HG03139 (cell line): Measurements from ENCODE around the gene KRT36.

Experiments
- ATAC-seq: cut with Tn5 transposase; IDR thresholded peaks from one replicate; pipeline ENCODE4 v1.9.1; 2021; ENCODE audit not compliant: unreplicated experiment

KRT36 gene

GRCh38 chr17:41522301-41523224 is 32.9 kb upstream of the KRT36 start:
- no peak for ATAC-seq

DNA sequence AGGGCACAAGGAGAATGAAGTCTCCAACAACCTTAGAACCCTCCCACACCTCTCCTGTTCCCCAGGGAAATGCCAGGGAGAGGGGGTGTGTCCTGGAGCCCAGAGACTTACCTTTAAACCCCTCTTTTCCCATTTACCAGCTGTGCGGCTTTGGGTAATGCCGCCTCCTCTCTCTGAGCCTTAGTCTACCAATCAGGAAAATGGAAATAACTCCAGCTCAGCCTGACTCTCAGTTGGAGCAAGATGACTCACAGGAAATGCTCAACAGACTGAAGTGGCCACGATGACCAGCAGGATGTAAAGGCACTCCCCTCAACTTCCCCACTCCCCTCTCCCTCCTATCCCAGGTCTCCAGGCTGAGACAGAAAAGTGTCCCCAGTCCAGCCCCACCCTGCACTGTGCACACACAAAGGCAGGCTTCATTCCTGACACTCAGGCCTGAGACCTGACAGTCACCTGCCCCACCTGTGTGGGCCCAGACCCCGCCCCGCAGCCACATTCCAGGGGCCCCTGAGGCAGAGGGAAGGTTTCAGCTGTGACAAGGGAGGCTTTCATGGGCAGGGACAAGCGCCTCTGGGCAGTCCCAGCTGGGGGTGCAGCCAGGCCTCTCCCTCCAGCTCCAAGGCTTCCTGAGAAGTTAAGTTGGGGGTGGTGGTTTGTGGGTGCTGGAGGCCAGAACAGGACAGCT is 32.0 kb upstream of the KRT36 start:
- no peak for ATAC-seq

- no peak for ATAC-seq
Measured at GRCh38 chr17:41520821-41521521, 31.3 kb upstream of the KRT36 start.

DNA sequence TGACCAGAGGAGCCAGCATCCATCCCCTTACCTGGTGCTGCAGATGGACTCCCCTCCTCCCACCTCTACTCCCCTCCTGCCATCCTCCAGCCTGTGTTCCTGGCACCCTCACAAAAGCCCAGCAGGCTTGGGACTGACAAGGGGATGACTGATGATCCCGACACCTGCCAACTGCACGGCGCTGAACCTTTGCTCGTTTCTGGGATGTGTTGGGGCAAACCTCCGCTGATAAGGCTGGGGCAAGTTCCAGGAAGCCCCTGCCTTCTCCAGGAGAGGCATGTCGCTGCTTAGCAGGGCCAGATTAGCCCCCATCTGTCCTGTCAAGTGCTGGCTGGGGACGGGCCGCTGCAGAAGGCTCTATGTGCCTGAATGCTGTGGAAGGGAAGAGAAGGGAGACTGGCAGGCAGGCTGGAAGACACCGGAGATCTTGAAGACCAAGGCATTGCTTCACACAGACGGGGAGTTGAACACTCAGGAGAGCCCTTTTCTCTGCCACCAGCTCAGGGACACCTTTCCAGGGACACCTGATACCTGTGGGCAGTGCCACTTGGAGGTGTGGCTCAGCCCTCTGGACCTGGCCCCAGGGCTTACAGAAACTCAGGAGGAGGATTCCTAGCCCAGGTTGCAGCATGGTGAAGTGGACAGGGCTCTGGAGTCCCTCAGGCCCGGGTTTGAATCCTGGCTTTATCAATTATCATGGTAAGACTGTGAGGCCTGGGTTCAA is 30.0 kb upstream of the KRT36 start:
- ATAC-seq, result no peak

GRCh38 chr17:41518789-41519449 is 29.2 kb upstream of the KRT36 start, which contains the start of gene KRT15:
Gene KRT15 (minus strand): TSS chr17:41518890. CDS start chr17:41518827, 63 bp downstream.
- ATAC-seq, result no peak

- no peak for ATAC-seq
Measured at GRCh38 chr17:41518031-41518430, 28.3 kb upstream of the KRT36 start.

DNA sequence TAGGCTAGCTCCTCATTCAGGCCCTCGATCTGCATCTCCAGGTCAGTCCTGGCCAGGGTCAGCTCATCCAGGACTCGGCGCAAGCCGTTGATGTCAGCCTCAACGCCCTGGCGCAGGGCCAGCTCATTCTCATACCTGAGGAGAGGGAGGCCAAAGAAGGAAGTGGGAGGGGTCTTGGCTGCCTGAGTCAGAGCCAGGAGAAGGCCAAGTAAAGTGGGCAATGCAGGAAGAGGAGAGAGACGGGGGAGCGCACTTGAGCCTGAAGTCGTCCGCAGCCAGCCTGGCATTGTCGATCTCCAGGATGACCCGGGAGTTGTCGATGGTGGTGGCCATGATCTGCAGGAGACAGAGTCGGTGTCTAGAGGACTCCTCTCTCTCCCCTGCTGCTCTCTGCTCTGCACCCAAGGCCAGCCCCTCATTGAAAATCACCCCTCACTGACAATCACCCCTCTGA is 27.1 kb upstream of the KRT36 start:
- ATAC-seq, result no peak

DNA sequence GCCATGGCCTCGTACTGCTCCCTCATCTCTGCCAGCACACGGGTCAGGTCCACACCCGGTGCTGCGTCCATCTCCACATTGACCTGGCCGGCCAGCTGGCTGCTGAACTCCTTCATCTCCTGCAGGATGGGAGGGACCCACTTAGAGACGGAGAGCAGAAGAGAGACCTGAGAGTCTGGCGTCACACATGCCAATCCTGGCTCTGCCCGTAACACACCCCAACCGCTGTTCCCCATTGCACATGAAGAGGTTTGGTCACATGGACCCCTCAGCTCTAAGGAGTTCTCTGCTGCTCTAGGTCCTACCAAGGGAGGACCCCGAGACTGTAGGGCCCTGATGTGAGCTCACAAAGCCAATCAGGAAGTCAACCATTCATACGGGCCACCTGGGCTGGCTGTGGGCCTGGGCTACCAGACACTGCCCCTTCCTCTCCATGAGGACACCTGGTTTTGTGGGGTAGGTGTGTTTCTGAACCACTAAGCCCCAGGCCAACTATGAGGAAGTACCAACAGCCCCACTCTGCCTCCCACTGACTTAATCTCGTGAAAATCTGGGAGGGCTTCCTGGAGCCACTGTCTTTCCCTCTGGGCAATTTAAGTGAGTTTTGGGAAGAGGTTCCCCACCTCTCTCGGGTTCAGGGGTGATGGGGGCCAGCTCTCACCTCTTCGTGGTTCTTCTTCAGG is 26.6 kb upstream of the KRT36 start:
- no peak for ATAC-seq

DNA sequence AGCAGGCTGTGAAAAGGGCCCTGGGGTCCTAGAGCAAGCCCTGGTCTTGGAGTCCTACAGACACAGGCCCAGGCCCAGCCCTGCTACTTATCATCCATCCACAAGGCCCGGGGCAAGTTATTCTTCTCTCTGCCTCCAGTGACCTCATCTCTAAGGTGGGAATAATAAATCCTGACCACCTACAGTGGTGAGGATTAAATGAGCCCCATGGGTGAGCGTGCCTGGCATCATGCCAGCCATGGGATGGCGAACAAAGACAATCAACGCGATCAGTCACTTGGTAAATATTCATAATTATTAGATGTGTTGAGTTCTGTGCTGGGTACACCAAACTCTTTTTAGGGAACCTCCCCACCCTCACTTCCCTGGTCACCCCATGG is 23.4 kb upstream of the KRT36 start:
- no peak for ATAC-seq

DNA sequence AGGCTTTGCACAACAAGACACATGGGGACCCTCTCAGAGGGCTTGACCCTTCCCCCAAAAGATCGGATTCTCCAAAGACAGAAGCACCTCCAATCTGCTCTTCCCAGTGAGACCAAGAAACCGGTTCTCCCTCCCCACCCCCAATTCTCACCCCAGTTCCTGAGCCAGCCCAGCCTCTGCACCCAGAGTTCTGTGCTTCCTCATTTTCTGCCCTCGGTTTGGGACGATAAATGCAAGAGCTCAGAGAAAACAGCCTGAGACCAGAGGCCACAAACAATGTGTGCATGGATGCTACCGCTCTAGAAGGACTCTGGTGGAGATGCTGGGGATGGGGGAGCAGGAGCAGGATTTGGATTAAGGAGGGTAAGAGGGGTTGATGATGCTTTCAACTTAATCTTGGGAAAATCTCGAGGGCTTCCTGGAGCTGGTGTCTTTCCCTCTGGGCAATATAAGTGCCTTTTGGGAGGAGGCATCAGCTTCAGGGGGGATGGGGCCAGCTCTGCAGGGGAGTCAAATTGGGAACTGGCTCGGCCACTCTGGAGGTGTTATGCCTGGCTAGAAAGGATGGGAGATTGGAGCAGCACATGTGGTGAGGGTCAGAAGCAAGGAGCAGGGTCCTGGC is 22.9 kb upstream of the KRT36 start:
- no peak for ATAC-seq

GRCh38 chr17:41511716-41512115 is 22.0 kb upstream of the KRT36 start:
- ATAC-seq, result no peak

- ATAC-seq, result no peak
Measured at GRCh38 chr17:41511116-41511515, 21.4 kb upstream of the KRT36 start.

- ATAC-seq, result no peak
Measured at GRCh38 chr17:41510251-41511065, 20.7 kb upstream of the KRT36 start.

- no peak for ATAC-seq
Measured at GRCh38 chr17:41507315-41507880, 17.7 kb upstream of the KRT36 start.

DNA sequence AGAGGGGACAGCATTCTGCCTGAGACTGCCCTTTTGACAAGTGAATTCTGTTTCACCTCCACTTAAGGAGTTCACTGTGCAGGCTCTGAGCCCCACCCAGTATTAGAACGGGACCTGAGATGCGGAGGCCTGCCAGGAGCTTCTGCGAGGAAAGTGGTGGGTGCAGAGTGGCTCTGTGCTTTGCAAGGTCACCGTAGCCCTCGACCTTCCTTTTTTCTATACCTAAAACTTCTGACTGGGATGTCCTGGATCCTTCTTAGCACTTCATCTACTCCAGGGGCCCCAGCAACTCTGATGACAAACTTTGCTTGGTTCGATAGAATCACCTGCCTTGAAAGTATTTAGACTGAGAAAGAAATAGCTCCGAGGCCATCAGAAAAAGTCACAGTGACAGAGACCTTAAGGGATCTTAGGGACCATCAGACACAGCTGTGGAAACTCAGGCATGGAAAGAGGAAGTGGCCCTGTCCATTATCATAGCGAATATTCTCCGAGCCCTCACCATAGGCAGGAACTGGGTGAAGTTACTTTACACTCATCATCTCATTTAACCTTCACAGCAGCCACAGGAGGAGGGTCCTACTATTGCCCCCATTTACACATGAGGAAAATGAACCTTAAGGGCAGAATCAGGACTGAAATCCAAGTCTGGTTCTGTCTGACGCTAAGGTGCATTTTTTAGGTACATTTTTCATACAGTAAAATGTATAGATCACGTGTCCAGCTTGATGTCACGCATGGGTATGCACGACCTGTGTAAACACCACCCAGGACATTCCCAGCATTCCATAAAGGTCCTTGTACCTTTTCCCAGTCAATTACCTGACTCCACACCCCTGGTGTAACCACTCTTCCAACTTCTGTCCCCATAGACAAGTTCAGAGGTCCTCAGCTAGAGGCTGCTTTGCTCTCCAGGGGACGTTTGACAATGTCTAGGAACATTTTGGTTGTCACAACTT is 16.4 kb upstream of the KRT36 start:
- ATAC-seq, result no peak

DNA sequence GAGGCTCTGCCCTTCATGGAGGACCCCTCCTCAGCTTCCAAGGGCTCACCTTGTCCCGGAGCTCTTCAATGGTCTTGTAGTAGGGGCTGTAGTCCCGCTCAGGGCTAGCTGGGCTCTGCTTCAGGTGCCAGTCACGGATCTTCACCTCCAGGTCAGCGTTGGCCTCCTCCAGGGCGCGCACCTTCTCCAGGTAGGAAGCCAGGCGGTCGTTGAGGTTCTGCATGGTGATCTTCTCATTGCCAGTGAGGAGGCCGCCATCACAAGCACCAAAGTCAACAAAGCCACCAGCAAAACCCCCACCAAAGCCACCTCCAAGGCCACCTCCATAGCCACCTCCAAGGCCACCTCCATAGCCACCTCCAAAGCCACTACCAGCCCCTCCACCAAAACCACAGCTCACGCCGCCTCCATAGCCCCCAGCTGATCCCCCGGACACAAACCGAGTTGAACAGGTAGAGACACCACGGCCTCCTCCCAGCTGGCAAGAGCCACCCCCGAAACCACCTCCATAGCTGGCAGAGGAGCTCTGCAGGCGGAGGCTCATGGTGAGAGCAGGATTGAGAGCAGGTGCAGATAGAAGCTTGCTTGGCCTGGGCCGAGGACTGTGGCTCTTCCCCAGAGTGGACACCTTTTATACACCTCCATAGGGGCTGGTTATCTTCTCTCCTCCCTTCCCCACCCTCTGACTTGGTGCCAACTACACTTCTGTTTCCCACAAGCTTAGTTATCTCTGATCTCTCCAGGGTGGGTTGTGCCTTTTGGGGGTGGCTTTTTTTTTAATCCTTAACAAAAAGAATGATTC is 15.5 kb upstream of the KRT36 start, which contains the start of gene KRT13:
TSS of gene KRT13 (minus strand) at position 606 of the 802 bp plus-strand sequence. CDS start at position 544, 62 bp downstream.
- ATAC-seq, result no peak
